Testis (tissue), 2 donors: Measurements from ENCODE around the gene EPN1.
"Not testable (repeated sequence)": the region's sequence is repeated elsewhere in the genome, so short reads cannot be mapped to it uniquely, and the experiment has no call there.

ENCODE experiments used
- CTCF ChIP-seq, 3 experiments: fragments of 450-650 bp in 2 of 3; fragments of 200-600 bp in 1 of 3; sonication (generic) in 1 of 3; IDR thresholded peaks; one replicate each; pipeline ENCODE4 v1.5.1; 2016 to 2019; ENCODE audit warnings: antibody characterized with exemption in 3 of 3, mild to moderate bottlenecking in 2 of 3, moderate library complexity in 1 of 3
- POLR2A ChIP-seq: fragments of 450-650 bp; IDR thresholded peaks from one replicate; pipeline ENCODE4 v1.6.1; 2017; ENCODE audit warnings: antibody characterized with exemption, mild to moderate bottlenecking, moderate library complexity

DNA sequence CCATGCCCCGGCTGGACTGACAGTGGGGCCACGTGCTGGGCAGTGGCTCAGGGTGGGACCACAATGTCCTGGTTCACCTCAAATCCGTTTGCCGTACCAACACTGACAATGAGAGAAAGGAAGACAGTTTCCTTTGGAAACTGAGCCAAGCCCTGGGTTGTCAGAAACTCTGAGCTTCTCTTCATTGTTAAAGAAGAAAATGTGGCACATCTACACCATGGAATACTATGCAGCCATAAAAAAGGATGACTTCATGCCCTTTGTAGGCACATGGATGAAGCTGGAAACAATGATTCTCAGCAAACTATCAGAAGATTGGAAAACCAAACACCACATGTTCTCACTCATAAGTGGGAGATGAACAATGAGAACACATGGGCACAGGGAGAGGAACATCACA lies 81.8 kb downstream of the EPN1 start:
- not testable (repeated sequence) for TF ChIP-seq CTCF (IDR thresholded peaks at IDR 0.05); POLR2A
